RWPE2 (cell line): Measurements from ENCODE around the gene PEX10.
A peak's percentile ranks its signal among the peaks of the same experiment; 100 is the strongest.

Experiments
- ATAC-seq: fragments of 200-7000 bp; cut with Tn5 transposase; 3 replicates; pipeline ENCODE4 v1.9.1; 2021; ENCODE audit warnings: low read depth
- DNase-seq: peaks from one replicate; pipeline ENCODE4 v3.0.0-alpha.2; 2020; ENCODE audit warnings: low spot score
- H3K27ac ChIP-seq: fragments of 450-650 bp; 2 replicates; pipeline ENCODE4 v1.5.1; 2017; ENCODE audit warnings: mild to moderate bottlenecking; ENCODE audit not compliant: poor library complexity, severe bottlenecking
- H3K27me3 ChIP-seq: fragments of 250-450 bp; sonication (Bioruptor Pico); 2 replicates; pipeline ENCODE4 v1.5.1; 2021; ENCODE audit warnings: mild to moderate bottlenecking, moderate library complexity; ENCODE audit not compliant: insufficient read depth, poor library complexity, severe bottlenecking
- H3K36me3 ChIP-seq: fragments of 250-450 bp; sonication (Bioruptor Pico); 2 replicates; pipeline ENCODE4 v1.5.1; 2020; ENCODE audit warnings: low read depth, mild to moderate bottlenecking, moderate library complexity
- H3K4me1 ChIP-seq: fragments of 250-450 bp; sonication (Bioruptor Pico); 2 replicates; pipeline ENCODE4 v1.5.1; 2021; ENCODE audit warnings: mild to moderate bottlenecking, moderate library complexity; ENCODE audit not compliant: insufficient read depth, poor library complexity, severe bottlenecking
- H3K4me3 ChIP-seq: fragments of 250-450 bp; sonication (Bioruptor Pico); 2 replicates; pipeline ENCODE4 v1.5.1; 2021; ENCODE audit warnings: mild to moderate bottlenecking, moderate library complexity; ENCODE audit not compliant: severe bottlenecking
- H3K9me3 ChIP-seq: fragments of 250-450 bp; sonication (Bioruptor Pico); 2 replicates; pipeline ENCODE4 v1.5.1; 2021; ENCODE audit warnings: mild to moderate bottlenecking, moderate library complexity; ENCODE audit not compliant: severe bottlenecking
- TF ChIP-seq, protein P1 (sequence below): fragments of 450-650 bp; IDR thresholded peaks from one replicate; pipeline ENCODE4 v1.5.1; 2017; ENCODE audit warnings: mild to moderate bottlenecking, moderate library complexity; ENCODE audit not compliant: poor library complexity, severe bottlenecking

The PEX10 gene

GRCh38 chr1:2427976-2428375 lies 15.6 kb upstream of the PEX10 start:
- ATAC-seq, result no peak; the same call in 2 of the 3 replicates
- H3K27me3 ChIP-seq, result no peaks in the 10 kb centered on the region
- H3K27ac ChIP-seq, result peak overlapping the region; percentile 86
- peak overlapping the region; percentile 46 for H3K4me3 ChIP-seq
- TF ChIP-seq, protein P1, sequence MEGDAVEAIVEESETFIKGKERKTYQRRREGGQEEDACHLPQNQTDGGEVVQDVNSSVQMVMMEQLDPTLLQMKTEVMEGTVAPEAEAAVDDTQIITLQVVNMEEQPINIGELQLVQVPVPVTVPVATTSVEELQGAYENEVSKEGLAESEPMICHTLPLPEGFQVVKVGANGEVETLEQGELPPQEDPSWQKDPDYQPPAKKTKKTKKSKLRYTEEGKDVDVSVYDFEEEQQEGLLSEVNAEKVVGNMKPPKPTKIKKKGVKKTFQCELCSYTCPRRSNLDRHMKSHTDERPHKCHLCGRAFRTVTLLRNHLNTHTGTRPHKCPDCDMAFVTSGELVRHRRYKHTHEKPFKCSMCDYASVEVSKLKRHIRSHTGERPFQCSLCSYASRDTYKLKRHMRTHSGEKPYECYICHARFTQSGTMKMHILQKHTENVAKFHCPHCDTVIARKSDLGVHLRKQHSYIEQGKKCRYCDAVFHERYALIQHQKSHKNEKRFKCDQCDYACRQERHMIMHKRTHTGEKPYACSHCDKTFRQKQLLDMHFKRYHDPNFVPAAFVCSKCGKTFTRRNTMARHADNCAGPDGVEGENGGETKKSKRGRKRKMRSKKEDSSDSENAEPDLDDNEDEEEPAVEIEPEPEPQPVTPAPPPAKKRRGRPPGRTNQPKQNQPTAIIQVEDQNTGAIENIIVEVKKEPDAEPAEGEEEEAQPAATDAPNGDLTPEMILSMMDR, result no peak
- H3K4me1 ChIP-seq, result peaks cover 24% of the 10 kb centered on the region
- H3K9me3 ChIP-seq, result peaks cover 5% of the 10 kb centered on the region
- no peak for DNase-seq
- peaks cover 31% of the 10 kb centered on the region for H3K36me3 ChIP-seq

DNA sequence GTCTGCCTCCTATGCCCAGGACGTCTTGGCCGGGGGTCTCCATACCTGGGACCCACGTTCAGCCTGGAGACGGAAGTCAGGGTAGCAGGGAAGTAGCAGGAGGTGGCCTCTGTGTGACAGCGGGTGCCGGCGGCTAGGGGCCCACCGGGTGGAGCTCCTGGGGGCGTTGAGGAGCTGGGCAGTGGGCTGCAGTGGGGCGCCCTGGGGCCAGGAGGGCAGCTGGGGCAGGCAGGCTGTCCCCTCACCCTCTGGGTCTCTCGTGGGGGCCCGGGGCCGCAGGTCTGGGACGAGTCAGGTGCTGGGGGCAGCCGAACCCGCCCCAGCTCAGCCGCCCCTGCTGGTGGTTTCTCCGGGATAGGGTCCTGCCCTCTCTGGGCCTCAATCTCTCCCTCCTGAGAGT lies 14.7 kb upstream of the PEX10 start:
- Histone ChIP-seq H3K27ac (peak overlapping the region; percentile 86), H3K9me3 (peaks cover 5% of the 10 kb centered on the region), H3K4me1 (peaks cover 24% of the 10 kb centered on the region), H3K4me3 (no peak overlapping the region), H3K27me3 (no peaks in the 10 kb centered on the region), H3K36me3 (peaks cover 22% of the 10 kb centered on the region)
- ATAC-seq (no peak), DNase-seq (no peak)
- TF ChIP-seq, protein P1, result no peak

GRCh38 chr1:2426540-2426939 lies 14.2 kb upstream of the PEX10 start:
- Histone ChIP-seq H3K4me1 (peaks cover 24% of the 10 kb centered on the region), H3K9me3 (peaks cover 5% of the 10 kb centered on the region), H3K4me3 (no peak overlapping the region), H3K27ac (no peak overlapping the region), H3K27me3 (no peaks in the 10 kb centered on the region), H3K36me3 (peaks cover 17% of the 10 kb centered on the region)
- TF ChIP-seq, protein P1, result no peak
- DNase-seq (no peak), ATAC-seq (no peak)

GRCh38 chr1:2425892-2426291 lies 13.5 kb upstream of the PEX10 start:
- Histone ChIP-seq H3K4me1 (peaks cover 24% of the 10 kb centered on the region), H3K27ac (no peak overlapping the region), H3K36me3 (peaks cover 10% of the 10 kb centered on the region), H3K9me3 (peaks cover 5% of the 10 kb centered on the region), H3K4me3 (no peak overlapping the region), H3K27me3 (no peaks in the 10 kb centered on the region)
- DNase-seq (no peak), ATAC-seq (no peak)
- TF ChIP-seq, protein P1, result no peak

DNA sequence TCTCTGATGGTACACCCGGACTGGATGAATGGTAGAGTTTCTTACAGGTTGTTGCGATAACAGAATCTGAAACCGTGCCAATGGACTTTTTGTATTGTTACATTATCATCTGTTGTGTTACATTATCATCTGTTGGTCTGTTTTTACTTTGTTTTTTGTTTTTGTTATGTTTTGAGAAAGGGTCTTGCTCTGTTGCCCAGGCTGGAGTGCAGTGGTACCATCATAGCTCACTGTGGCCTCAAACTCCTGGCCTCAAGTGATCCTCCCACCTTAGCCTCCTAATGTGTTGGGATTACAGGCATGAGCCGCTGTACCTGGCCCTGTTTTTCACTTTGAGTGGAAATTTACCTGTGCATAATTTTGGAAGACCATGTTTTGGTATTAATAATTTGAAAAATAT lies 10.2 kb upstream of the PEX10 start:
- H3K4me1 ChIP-seq, result peaks cover 4% of the 10 kb centered on the region
- H3K9me3 ChIP-seq, result peaks cover 5% of the 10 kb centered on the region
- TF ChIP-seq, protein P1, result no peak
- DNase-seq (no peak), ATAC-seq (no peak)
- no peak overlapping the region for H3K4me3 ChIP-seq
- H3K27me3 ChIP-seq, result no peaks in the 10 kb centered on the region
- no peaks in the 10 kb centered on the region for H3K36me3 ChIP-seq
- H3K27ac ChIP-seq, result no peak overlapping the region
